Stimulated activated CD8-positive, alpha-beta memory T cell treated with anti-CD3 and anti-CD28 coated beads, Interleukin-2, amount 100 ng/mL, for 48 hours (primary cell): ENCODE data around the gene HHIP.
"Not testable (repeated sequence)": the region's sequence is repeated elsewhere in the genome, so short reads cannot be mapped to it uniquely, and the experiment has no call there.

ENCODE experiments used
- DNase-seq, 2 donors: peaks; one replicate each; pipeline ENCODE4 v3.0.0-alpha.2; 2020; ENCODE audit warnings: low read depth in 2 of 2

HHIP gene

GRCh38 chr4:144754562-144755410, 108.8 kb downstream of the HHIP start:
- DNase-seq: no peak

GRCh38 chr4:144757969-144758368, 112.0 kb downstream of the HHIP start:
- no peak for DNase-seq

GRCh38 chr4:144768809-144769208, 122.9 kb downstream of the HHIP start:
- not testable (repeated sequence) for DNase-seq

GRCh38 chr4:144778364-144778763, 132.4 kb downstream of the HHIP start:
- no peak for DNase-seq

GRCh38 chr4:144782345-144782744, 136.4 kb downstream of the HHIP start:
- DNase-seq: no peak

GRCh38 chr4:144785961-144786360, 140.0 kb downstream of the HHIP start:
- DNase-seq: no peak

- DNase-seq: no peak
Observed at GRCh38 chr4:144787365-144788258, 141.7 kb downstream of the HHIP start.

- no peak for DNase-seq
Observed at GRCh38 chr4:144788469-144788868, 142.5 kb downstream of the HHIP start.

- not testable (repeated sequence) for DNase-seq
Observed at GRCh38 chr4:144791933-144792332, 146.0 kb downstream of the HHIP start.
